Activated CD4-positive, alpha-beta T cell treated with anti-CD3 and anti-CD28 coated beads, Interleukin-2, amount 50 U/mL, for 16 hours (primary cell): ENCODE results near the gene EVA1B.

Experiments
- DNase-seq: peaks from one replicate; pipeline ENCODE4 v3.0.0-alpha.2; 2020

EVA1B gene

DNA sequence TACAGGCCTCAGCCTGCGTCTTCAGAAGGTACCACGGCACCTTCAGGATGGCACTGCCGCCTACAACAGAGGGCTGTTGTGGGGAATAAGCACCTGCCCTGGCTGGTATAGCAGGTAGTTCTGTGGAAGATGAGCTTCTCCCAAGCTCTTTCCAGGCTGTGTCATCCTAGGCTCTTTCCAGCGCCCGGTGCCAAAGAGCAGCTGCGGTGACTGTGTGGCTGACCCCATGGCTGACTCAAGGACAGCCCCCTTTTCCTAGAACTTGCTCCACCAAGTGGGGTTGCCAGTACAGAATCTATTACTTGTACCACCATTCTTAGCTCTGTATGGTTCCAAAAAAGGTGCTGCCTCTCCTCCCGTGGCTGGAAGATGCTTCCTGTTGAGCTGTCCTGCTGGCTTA is 21.9 kb upstream of the EVA1B start:
- DNase-seq, result no peak

DNA sequence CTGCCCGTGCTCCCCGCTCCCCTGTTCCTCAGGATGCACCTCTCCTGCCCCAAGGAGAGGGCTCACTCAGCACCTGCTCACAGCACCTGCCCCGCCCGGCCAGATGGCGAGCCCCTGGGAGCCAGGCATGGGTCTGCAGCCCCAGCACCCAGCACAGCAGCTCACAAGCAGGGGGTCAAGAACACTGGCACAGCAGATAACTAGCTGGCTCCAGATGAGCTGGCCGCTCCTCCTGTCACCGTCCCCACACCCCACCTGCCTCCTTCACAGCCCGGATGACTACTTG is 20.9 kb upstream of the EVA1B start:
- DNase-seq, result no peak

DNA sequence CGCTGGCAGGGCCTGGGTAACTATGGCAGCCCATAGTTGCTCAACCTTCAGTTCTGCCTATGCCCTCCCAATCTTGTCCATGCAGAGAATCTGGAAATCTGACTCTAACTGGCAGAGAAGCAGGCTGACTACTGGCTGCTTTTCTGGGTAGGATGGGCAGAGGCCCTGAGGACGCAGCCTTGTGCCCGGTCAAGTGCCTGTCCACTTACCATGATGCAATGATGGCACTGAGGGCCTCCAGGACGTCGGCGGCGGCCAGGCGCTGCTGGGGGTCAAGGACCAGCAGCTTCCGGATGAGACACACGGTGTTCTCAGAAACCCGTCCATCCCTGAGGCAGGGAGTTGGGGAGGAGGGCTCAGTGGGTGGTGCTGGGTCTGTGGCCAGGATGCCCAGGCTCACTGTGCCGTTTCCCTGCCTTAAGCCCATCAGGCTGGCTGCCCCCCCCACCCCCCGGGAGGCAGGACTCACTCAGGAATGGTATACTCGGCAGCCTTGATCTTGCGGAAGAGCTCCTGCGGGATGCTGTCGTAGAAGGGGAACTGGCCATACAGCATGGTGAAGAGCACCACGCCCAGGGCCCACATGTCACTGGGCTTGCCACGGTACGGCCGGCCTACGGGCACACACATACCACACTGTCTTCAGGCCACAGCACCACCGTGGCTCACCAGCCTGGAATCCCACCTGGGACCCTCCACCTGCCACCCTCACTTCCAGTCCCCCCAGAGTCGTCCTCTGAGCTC is 20.4 kb upstream of the EVA1B start:
- DNase-seq, result no peak

DNA sequence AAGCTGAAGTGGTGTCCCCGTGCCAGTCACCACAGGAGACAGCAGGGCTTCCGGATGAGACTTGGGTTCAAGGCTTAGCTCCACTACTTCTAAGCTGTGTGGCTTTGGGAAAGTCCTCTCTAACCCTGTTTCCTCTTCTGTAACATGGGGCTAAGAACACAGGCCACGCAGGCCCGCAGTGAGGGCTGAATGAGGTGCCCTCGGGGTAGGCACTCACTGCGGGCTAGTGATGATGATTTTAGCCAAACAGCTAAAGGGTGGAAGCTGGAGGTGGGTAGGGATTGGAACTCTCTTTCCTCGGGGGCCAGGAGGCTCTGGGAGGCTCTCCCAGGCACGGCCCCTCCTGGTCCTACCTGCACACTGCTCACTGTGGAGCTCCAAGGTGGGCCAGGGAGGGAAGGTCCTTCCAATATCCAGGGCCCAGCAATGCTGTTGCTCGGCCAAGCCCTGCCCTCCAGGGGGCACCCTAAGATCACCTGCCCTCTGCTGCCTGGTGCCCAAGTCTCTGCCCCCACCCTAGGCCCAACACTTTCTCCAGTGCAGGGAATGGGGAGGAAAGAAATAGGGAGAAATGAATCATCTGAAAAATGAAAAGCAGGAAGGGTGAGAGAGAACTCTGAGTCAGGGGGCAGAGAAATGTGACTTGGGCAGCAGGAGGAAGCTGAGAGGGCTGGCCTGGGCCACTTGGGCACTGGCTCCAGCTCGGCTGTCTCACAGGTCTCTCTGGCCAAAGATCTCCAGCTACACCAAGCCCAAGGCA is 19.2 kb upstream of the EVA1B start:
- peak; percentile 45 for DNase-seq

DNA sequence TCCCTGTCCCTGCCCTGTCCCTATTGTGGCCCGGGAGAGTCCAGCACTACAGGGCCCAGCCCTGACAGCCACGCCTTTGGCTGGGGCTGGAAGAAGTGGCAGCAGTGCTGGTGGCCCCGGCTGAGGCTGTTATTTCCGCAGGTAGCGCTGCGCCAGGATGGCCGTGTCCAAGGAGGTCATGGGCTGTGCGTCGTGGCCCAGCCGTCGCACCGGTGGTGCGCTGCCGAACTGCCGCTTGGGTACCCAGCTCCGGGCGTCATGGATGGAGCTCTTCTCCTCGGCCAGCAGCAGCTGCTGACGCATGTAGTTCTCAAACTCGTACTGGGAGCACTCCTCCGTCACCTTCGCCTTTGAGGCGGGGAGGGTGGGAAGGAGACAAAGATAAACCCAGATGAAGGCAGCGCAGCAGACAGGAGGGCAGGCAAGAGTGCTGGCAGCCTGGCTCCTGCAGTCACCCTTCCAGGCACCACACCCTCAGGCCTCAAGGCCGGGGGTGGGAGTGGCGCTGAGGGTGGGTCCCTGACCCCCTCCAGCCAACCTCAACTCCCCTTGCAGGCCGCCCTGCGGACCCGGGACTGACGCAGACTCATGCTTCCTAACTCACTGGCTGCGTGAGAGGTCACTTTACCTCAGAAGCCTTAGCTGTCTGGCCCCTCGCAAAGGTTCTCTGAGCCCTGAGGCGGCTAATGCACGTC is 18.3 kb upstream of the EVA1B start:
- no peak for DNase-seq

DNA sequence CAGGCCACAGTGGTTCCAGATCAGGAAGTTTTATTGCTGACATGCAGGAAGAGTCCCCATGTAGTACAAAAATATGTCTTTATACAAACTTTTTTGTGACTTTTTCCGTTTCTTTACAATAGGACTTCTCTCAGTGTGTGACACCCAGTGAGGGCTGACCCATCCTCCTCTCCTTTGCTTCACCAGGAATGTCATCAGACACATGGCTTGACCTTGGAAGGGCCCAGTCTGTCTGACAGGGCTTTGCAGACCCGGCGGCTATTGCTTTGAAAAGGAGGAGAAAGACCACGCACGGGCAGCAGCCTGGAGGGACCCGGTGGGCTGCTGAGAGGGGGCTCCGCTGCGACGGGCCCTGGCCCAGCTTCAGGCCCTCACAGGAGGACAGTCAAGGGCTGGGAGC is 16.2 kb upstream of the EVA1B start:
- DNase-seq, result no peak

DNA sequence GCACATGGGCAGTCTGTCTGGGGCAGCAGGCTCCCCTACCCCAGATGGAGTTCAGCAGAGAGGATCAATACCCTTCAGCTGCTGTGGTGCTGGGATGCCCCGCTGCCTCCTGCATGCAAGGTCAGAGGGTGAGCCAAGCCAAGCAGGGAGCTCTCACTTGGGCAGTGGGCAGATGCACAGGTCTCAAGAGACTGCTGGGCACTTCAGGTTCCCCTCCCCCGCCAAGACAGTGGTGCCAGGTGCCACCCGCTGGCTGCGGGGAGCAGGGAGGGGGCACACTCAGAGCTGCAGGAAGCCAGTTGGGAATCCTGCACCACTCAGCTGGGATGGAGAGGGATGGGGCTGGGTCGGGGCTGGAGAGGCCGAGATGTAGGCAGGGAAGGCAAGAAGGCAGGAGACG is 15.8 kb upstream of the EVA1B start:
- DNase-seq, result no peak

DNA sequence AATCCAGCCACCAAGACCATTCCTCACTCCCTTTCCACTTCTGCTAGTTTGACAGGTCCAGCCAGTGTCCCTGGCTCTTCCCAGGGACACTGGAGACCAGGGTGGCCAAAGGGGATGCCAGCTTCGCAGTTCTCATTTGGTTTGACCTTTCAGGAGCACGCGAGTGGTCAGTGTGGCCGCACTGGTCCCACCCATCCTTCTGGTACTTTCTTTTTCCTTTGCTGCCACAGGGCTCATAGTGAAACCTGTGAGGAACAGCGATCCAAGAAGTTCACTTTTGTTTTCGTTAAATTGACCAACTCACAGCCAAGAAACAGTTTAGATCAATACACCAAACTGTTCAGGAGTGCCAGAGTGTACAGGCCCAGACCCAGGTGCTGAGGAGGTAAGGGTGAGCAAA is 14.4 kb upstream of the EVA1B start:
- DNase-seq, result no peak

DNA sequence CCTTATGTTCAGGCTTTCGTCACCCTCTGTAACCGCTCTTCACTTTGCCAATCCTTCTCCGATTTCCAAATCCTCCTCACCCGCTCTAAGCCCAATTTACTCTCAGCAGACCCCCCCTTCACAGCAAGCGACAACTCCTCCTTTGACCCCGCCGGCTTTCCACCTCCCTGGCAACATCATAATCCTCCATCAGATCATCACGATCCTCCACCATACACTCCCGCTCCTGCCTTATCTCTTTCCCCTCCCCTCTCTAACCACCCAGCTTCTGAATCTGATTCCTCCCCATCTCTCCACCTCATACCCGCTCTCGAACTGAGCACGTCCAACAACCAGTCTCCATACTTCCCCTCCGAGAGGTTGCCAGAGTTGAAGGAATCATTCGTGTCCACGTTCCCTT is 7.5 kb upstream of the EVA1B start:
- DNase-seq, result no peak

DNA sequence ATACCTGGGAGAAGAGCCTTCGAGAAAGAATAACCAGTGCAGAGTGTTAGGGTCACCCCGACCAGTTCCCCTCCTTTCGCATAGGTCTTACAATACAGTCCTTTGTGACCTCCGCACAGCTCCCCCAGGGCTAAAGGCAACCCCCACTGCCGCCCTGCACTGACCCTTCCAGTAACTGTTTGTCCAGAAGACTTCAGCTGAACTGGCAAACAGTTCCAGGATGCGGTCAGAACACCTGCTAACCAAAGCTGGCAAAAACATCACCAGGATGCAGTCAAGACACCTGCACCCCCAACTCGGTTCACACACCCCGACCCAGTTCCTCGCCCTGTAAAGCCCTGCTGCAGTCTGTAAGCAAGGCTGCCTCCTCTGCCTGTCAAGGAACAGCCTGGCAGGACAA is 6.4 kb upstream of the EVA1B start:
- DNase-seq, result no peak

DNA sequence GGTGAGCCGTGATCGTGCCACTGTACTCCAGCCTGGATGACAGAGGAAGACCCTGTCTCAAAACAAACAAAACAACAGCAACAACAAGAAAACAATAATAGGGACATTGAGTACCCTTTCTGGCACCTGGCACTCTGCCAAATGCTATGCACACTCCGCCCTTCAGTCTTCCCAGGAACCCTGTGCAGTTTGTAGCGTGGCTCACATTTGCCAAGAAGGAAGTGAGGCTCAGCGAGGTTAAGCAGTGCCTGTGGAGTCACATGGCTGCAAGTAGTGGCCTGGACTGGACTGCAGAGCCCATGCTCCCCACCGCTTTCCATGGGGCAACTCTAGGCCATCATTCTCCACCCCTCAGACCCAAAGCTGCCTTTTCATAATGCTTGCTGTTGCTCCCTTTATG is 5.3 kb upstream of the EVA1B start:
- no peak for DNase-seq

DNA sequence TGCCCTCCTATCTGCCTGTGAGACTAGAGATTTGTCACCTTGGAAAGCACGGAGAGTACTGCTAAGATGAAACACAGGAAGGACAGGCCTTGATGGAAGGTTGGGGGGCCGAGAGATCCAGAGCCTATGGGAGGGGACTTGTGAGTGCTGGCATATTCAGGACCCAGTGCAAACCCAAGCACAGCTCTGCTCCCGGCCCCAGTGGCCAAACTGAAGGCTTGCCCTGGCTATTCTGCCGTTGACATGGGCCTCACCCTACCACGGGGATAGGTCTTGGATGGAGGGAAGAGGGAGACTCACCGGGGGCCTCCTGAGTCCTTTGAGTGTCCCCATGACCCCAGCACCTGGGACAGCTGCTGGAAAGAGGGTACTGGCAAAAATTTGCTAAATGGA is 4.6 kb upstream of the EVA1B start:
- DNase-seq, result no peak

DNA sequence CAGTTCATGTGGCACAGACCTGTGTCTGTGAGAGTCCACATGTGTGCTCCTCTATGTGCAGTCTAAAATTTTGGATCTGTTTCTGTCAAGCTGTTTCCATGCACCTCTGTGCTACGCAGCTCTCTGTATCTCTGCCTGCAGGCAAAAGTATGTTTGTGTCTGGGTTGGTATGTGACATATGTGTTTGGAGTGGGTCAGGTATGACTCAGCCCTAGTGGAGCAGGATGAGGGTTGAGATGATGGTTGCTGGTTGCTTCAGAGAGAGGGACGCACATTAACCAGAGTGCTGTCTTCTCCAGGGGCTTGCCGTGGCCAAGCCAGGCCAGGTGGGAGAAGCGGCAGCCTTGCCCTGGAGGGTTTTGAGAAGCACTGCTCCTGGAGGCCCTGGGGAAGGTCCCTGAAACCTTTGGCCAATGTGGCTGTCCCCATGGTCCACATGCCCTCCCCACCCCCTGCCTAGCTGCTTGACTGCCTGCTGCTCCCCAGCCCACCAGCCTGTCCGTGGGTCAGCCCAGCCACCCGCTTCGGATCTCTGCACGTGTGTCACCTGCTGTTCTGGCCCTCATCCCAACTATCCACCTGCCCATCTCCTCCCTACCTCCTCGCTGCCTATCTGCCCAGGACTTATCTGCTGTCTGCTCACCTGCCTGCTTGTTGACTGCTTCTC is 4.1 kb upstream of the EVA1B start:
- no peak for DNase-seq

DNA sequence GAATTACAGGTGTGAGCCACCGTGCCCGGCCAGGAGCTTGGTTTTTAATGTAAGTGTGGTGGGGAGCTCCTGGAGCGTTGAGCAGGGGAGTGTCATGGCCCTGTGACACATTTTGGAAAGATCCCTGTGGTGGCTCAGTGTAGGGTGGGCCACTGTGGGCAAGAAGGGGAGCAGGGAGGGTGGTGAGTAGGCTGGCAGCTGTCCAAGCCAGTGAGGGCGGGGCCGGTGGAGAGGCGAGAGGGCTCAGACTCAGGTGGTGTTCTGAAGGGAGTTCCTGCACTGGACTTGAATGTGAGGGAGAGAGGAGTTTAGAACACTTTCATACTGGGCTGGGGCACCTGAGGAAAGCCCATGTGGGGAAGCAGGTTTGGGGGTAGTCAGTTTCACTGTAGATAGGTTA is 3.1 kb upstream of the EVA1B start:
- DNase-seq, result no peak

DNA sequence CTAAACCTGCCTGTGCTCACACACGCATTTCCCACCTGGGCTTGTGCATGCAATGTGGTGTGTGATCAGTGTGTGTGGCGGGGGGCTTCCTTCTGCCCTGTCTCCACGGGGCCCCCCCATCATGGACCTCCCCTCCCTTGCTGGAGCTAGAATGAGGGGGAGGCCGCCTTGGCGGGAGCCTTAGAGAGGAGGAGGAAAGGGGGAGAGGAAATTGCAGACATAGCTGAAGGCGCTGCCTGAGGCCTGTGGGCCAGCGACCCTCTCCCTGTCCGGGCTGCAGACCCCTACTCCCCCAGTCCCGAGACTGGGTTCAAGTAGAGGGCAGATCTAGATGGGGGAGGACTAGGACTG is 883 bp upstream of the EVA1B start:
- no peak for DNase-seq

DNA sequence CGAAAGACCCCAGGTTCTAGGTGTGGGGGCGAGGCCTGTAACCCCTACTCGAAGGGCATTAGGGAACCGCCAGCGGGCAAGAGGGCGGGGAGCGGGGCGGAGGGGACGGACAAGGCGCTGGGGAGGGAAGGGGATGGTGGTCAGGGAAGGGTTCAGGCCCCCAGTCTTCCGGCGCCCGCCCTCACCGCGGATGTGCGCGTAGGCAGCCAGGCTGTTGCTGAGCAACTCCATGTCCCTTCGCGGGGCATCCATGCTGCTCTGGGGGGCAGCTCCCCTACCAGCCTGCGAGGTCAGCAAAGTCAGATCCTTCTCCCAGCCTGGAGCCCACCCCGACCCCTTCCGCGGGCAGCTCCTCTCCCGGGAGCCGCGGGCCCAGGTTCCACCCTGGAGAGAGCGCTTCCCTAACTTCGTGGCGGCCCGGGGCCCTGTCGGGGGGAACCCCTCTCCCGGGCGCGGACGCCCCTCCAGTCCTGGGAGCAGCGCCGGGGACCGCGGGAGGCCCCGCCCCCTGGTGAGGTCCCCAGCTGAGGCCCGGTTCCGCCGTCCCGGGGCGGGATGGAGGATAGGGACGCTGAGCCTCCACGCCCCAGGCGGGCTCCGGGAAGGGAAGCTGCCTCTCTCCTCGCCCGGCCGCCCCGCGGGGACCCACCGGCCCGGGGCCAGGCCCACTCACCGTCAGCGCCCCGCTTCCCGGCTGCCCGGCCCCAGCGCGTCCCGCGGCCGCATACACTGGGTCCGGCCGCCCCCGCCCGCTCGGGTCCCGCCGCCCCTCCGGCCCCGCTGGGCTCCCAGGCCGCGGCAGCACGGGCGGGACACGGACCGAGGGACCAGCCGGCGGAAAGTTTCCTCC is 434 bp downstream of the EVA1B start:
- no peak for DNase-seq

DNA sequence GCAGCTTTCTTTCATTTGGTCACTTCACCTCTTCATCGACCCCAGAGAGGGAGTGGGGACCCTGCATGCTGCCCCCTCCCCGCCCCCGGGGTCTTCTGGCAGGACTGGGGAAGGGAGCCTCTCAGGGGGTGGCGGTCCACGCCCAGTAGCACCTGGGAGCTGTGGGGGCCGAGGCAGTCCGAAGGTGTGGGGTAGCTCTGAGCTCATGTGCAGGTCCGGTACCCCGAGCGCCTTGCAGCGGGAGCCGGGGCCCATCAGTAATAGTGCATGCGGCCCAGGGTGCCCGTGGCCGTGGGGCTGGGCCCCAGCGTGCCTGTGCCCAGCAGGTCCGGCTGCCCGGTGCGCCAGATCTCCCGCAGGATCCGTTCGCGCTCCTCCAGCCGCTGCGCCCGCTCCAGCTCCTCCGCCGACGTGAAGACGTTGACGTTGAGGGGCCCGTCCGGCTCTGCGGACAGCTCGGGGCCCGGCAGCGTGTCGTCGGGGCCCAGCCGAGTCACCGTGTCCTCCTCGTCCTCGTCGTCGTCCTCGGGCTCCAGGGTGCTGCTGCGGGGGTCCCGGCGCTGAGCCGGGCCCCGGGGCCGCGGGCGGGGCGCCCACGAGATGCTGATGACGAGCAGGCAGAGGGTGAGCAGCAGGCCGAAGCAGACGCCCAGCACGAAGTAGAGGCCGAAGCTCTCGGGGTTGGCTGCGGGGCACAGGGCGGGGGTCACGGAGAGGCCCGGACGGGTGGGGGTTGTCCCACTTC is 1.2 kb downstream of the EVA1B start:
- no peak for DNase-seq

DNA sequence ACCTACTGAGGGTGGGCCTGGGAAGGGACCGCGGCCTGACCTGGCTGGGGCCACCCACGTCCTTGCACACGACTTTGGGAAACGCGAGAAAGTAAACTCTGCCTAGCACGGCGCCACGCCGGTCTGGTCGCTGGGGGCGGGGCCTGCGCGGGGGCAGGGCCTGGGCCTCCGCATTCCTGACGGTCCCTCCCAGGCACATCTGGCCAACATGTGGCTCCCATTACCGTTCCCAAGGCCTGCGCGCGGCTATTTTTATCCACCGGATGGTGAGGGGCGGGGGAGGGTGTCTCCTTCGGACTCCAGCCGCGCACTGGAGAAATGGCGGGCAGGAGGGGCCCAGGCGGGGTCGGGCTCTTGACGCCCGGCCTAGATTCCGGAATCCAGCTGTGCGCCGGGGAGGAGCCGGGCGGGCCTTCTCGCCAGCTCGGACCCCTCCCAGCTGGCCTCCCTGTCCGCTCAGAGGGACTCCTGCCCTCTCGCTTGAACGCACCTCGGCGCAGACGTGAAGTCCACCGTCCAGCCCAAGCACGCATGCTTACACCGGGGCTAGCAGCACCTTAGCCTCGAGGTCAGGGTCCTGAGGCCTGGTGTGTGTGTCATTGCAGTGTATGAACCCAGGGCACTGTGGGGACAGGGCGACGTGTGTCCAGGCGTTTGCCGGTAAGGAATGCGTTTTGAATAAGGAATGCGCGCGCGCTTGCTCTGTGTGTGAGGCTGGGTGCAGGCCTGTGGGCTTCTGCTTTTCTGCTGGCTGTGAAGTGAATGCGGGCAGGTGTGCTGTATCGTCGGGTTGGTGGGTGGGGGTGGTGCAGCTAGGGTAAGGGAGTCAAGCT is 2.1 kb downstream of the EVA1B start:
- no peak for DNase-seq

DNA sequence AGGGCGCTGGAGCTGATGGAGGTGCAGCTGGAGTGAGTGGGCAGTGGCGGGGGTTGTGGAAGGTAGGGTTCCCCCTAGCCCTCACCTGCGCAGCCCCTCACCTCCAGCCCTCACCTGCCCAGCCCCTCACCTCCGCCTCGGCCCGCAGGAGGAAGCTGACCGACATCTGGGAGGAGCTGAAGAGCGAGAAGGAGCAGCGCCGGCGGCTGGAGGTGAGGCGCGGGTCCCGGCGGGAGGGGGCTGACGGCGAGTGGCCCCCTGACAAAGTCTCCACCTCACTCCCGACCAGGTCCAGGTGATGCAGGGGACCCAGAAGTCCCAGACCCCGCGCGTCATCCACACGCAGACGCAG is 2.7 kb downstream of the EVA1B start:
- no peak for DNase-seq

DNA sequence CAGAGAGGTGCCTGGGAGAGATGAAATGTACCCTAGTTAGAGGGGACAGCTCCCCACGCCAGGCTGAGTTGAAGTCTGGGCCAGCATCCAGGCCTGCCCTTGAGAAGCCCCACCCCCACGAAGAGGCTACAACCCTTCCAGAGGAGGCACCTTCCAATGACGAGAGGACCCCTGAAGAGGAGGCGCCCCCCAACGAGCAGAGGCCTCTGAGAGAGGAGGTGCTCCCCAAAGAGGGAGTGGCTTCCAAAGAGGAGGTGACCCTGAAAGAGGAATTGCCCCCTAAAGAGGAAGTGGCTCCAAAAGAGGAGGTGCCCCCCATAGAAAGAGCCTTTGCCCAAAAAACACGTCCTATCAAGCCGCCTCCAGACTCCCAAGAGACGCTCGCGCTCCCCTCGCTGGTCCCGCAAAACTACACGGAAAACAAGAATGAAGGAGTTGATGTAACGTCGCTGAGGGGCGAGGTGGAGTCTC is 3.1 kb downstream of the EVA1B start:
- no peak for DNase-seq

DNA sequence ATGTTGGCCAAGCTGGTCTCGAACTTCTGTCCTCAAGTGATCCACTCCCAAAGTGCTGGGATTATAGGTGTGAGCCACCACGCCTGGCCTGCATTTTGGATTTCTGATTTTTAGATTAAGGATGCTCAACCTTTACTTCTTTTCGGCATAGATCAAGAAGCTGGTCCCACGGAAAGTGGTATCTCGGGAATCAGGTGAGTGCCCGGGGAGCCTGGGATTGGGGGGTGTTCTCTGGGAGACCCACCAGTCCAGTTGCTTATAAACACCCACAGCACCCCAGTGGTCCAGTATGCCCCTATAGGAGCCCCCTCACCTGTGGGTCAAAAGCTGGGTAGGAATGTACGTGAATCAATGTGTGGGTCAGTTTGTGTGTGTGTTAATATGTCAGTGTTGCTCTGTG is 14.0 kb downstream of the EVA1B start:
- DNase-seq, result no peak
